Renal cortex interstitium (tissue), 11 donors: ENCODE measurements around the gene GHR. TPM values are rescaled to one million over a fixed set of nuclear protein-coding genes. Genes with fewer than 3 reads are reported as not detected.

Experiments used
- DNase-seq, 11 donors: peaks; one replicate each; pipeline ENCODE4 v3.0.0-alpha.2; 2013; ENCODE audit warnings: low read depth in 9 of 11, low spot score in 4 of 11; ENCODE audit errors: extremely low read depth in 1 of 11
- polyA plus RNA-seq, 3 donors: library from polyadenylated mRNA; unstranded; fragments of 120-200 nt; gene quantifications; one replicate each; pipeline ENCODE4 v1.2.1, GENCODE V29; 2013; ENCODE audit not compliant: insufficient read length in 3 of 3

The GHR gene
- polyA plus RNA-seq, 3 donors, result 20.7 to 26.1 (median 20.8) TPM

GRCh38 chr5:42620579-42621216 is 197.5 kb downstream of the GHR start:
- DNase-seq, result no peak

GRCh38 chr5:42621242-42621641 is 198.0 kb downstream of the GHR start:
- DNase-seq, result peak in 5 of 11 donors; percentile 8 to 35 (median 17)

- DNase-seq, result peak in 2 of 11 donors; percentile 5 to 13
Observed at GRCh38 chr5:42621662-42622061, 198.4 kb downstream of the GHR start.

- DNase-seq, result no peak
Observed at GRCh38 chr5:42624912-42625311, 201.7 kb downstream of the GHR start.

DNA sequence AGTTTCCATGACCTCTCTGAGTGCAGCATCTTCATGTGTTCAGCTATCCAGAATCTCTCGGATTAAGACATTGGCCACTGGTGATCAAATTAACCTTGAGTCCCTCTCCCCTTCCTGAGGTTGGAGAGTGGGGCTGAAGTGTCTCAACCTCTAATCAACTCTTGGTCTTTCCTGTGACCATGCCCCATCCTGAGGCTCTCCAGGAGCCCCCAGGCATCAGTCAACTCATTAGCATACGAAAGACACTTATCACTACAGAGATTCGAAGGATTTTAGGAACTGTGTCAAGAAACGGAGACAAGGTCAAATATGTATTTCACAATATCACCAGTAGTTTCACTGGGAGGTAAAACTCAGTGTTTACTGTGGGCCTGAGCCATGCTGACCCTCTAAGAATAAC is 203.2 kb downstream of the GHR start:
- DNase-seq, result no peak

GRCh38 chr5:42628821-42629220 is 205.6 kb downstream of the GHR start:
- no peak for DNase-seq

GRCh38 chr5:42629284-42629683 is 206.0 kb downstream of the GHR start:
- DNase-seq, result no peak

GRCh38 chr5:42631241-42631640 is 208.0 kb downstream of the GHR start:
- no peak for DNase-seq

DNA sequence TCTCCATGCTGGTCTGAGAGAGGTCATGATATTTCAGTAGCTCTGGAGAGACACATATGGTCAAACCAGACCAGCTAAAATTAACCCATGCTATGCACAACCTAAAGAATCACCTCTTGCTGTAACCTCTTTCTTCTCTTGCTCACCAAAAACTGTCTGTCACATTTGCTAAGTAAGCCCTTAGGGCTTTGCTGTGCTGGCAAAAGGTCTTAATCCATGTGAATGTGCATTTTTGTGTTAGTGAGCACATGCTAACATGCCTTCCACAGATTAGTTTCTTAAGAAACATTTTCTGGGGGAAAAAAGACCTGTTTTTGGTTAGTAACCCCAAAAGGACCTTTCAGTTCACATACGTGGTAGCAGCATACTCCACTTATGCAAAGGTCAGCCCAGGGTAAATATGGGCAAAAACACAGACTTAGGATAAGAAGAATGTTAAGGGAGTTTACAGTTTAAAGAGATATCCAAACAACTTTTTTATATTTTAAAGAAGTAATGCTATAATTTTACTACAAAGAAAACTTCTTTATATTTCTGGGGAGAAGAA is 209.2 kb downstream of the GHR start:
- DNase-seq, result no peak

GRCh38 chr5:42634575-42634974 is 211.3 kb downstream of the GHR start:
- no peak for DNase-seq

- no peak for DNase-seq
Observed at GRCh38 chr5:42636425-42636824, 213.2 kb downstream of the GHR start.

GRCh38 chr5:42636946-42637345 is 213.7 kb downstream of the GHR start:
- DNase-seq, result no peak

GRCh38 chr5:42638972-42639371 is 215.7 kb downstream of the GHR start:
- DNase-seq, result no peak

- DNase-seq, result no peak
Observed at GRCh38 chr5:42640835-42641234, 217.6 kb downstream of the GHR start.

GRCh38 chr5:42641336-42642005 is 218.2 kb downstream of the GHR start:
- DNase-seq, result no peak

DNA sequence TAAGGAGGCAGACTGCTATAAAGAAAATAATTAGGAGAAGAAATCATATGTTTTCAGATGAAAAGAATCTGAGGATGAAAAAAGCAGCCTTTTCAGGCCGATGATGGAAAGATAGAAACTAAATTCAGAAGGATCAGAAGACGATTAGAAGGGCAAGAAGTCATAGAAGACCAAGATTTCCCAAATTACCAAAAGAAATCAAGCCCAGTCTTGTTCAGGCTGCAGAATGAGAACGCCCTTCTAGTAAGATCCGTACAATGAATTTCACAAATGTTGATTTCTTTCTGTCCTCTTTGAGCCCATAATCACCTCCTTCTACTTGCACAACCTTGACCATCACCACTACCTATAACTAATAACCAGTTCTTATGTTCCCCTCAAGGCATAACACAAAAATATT is 218.8 kb downstream of the GHR start:
- DNase-seq, result no peak

DNA sequence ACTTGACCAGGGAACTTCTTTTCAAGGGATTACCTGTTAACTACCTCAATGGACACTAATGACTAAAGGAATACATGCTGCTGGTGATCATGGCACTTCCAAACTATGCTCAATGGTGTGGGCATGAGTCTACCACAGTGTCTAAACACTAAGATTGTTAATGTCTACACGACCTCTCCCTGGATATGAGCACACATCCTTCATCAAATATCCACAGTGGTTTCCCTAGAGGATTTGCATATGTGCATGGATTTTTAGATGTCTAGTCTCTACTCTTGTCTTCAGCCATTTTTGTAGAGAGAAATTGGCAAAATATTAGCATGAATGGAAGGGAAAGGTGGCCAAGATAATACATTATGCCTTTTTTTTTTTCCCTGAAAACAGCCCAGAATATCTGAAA is 220.1 kb downstream of the GHR start:
- no peak for DNase-seq

- no peak for DNase-seq
Observed at GRCh38 chr5:42645138-42645537, 221.9 kb downstream of the GHR start.

DNA sequence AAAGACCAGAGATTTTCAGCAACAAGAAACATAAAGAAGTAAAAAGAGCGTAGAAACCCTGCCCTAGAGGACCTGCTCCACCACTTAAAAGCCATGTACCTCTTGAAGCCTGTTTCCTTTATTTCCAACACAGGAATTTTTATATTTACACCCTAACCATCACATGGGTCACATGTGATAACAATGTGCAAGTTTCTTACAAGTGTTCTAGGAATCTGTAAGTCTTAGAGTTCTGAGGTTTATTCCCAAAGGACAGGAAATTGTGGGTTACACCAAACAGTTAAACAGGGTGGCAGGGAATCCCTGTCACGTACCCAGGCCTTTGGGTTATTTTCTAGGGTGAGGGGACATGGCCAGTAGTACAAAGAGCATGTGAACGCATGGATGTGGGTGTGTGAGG is 224.8 kb downstream of the GHR start:
- no peak for DNase-seq

DNA sequence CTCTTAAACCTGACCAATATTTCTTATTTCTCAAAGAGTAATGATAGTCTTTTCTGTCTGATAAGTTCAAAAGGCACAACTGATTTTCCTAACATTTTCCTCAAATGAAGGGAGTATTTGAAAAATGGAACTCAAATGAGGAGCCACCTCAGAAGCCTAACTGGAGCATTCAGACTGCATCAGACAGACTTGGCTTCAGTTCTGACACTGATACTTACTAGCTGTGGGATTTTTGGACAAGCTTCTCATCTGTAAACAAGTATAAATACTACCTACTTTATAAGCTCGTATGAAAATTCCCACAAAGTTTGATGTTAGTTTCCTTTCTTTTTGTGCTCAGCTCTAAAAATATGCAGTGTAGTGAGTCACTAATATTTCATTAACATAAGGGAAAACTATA is 225.7 kb downstream of the GHR start:
- no peak for DNase-seq

DNA sequence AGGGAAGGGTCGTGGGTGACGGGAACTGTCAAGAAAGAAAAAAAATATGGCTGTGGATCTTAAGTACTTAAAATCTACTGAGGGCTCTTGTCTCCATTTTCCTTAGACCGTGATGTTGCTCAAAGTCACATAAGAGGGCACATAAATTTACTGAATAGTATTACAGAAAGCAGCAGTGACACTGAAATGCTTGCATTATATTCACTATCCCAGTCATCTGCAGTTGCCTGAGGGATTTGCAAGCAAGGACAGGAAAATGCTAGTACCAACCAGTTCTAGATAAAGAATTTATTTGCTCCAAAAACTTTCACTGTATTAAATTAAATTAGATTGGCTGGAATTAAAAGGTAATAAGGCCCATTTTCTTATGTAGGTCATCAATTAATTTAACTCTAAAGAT is 226.8 kb downstream of the GHR start:
- no peak for DNase-seq
